Immature natural killer cell (primary cell): ENCODE measurements around the gene ZRANB3. TPM values are rescaled to one million over a fixed set of nuclear protein-coding genes. Genes with fewer than 3 reads are reported as not detected.

ENCODE experiments used
- DNase-seq, 3 donors: peaks; one replicate each; pipeline ENCODE4 v3.0.0; 2022; ENCODE audit warnings: mixed read lengths in 1 of 3
- H3K27ac Mint-ChIP-seq, 6 donors: one replicate each; pipeline ENCODE4 v1.8.0; 2020; ENCODE audit warnings: mixed read lengths in 6 of 6, mild to moderate bottlenecking in 5 of 6, inconsistent platforms in 4 of 6, moderate library complexity in 3 of 6
- H3K27me3 Mint-ChIP-seq, 3 donors: one replicate each; pipeline ENCODE4 v1.8.0; 2020 to 2021; ENCODE audit warnings: low read depth in 3 of 3, mild to moderate bottlenecking in 3 of 3, mixed read lengths in 3 of 3, moderate library complexity in 3 of 3, inconsistent platforms in 1 of 3
- H3K36me3 Mint-ChIP-seq, 3 donors: one replicate each; pipeline ENCODE4 v1.8.0; 2020; ENCODE audit warnings: mixed read lengths in 3 of 3, inconsistent platforms in 2 of 3, mild to moderate bottlenecking in 2 of 3
- H3K4me1 Mint-ChIP-seq, 2 donors: one replicate each; pipeline ENCODE4 v1.8.0; 2020; ENCODE audit warnings: inconsistent platforms in 2 of 2, mild to moderate bottlenecking in 2 of 2, mixed read lengths in 2 of 2, moderate library complexity in 1 of 2
- H3K4me3 Mint-ChIP-seq, 5 donors: one replicate each; pipeline ENCODE4 v1.8.0; 2020; ENCODE audit warnings: mild to moderate bottlenecking in 5 of 5, mixed read lengths in 5 of 5, inconsistent platforms in 3 of 5, moderate library complexity in 3 of 5
- H3K9me3 Mint-ChIP-seq, 6 donors: one replicate each; pipeline ENCODE4 v1.8.0; 2020; ENCODE audit warnings: mild to moderate bottlenecking in 6 of 6, mixed read lengths in 6 of 6, inconsistent platforms in 4 of 6, moderate library complexity in 3 of 6
- polyA plus RNA-seq, 3 donors: library from polyadenylated mRNA; unstranded; fragments of 300-500 nt; fragmentation: Illumina TruSeq; gene quantifications; one replicate each; pipeline ENCODE4 v1.2.3, GENCODE V29; 2021

The ZRANB3 gene
- polyA plus RNA-seq, 3 donors from 2014 or later: 5.5 to 6.3 (median 5.8) TPM

DNA sequence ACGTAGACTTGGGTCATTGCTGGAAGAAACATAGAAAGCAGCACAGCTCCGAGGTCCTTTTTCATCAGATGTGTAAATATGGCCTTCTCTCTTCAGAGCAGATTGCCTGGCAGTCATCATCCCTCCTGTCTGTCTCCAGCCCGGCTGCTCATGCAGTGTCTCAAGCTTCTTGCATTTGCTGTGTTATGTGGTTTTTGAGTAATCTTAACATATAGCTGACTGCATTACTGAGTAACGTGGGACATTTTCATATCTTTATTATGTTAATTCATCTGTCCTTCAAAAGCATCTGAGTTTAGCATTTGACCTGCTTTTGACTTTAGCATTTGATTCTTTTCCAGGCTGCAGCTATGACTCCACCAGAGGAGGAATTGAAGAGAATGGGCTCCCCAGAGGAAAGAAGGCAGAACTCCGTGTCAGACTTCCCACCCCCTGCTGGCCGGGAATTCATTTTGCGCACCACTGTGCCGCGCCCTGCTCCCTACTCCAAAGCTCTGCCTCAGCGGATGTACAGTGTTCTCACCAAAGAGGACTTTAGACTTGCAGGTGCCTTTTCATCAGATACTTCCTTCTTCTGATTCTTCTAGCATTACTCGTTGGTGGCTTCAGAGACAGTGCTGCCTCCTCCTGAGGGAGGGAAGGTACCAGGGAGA, 362.7 kb downstream of the ZRANB3 start:
- peaks cover 0 to 3% (median 2%) of the 10 kb centered on the region in 3 donors for H3K27me3 Mint-ChIP-seq
- no peak overlapping the region for H3K27ac Mint-ChIP-seq
- no peak for DNase-seq
- H3K4me3 Mint-ChIP-seq: no peak overlapping the region
- peaks cover 6 to 12% of the 10 kb centered on the region in 2 donors for H3K4me1 Mint-ChIP-seq
- H3K9me3 Mint-ChIP-seq: no peaks in the 10 kb centered on the region
- peaks cover 13 to 38% (median 32%) of the 10 kb centered on the region in 3 donors for H3K36me3 Mint-ChIP-seq

DNA sequence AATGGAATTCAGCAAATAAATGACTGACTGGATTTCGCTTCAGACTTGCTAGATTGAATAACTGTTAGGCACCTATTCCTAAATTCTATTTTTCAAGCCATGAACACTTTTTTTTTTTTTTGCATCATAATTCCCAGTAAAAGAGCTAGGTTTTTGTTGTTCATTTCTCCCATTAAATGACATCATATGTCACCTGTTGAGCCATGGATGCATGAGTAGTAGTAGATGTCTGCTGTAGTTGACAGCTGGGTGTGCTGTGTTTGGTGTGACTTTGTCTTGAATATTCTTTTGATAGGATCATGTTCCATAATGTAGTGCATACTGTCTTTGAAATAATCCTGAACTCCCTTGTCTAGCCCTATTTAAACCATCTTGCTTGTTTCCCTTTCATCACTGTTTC, 363.7 kb downstream of the ZRANB3 start:
- peaks cover 10 to 40% (median 30%) of the 10 kb centered on the region in 3 donors for H3K36me3 Mint-ChIP-seq
- no peaks in the 10 kb centered on the region for H3K9me3 Mint-ChIP-seq
- peaks cover 6 to 14% of the 10 kb centered on the region in 2 donors for H3K4me1 Mint-ChIP-seq
- H3K27me3 Mint-ChIP-seq: peaks cover 0 to 2% (median 0%) of the 10 kb centered on the region in 3 donors
- H3K4me3 Mint-ChIP-seq: no peak overlapping the region
- no peak for DNase-seq
- H3K27ac Mint-ChIP-seq: no peak overlapping the region

DNA sequence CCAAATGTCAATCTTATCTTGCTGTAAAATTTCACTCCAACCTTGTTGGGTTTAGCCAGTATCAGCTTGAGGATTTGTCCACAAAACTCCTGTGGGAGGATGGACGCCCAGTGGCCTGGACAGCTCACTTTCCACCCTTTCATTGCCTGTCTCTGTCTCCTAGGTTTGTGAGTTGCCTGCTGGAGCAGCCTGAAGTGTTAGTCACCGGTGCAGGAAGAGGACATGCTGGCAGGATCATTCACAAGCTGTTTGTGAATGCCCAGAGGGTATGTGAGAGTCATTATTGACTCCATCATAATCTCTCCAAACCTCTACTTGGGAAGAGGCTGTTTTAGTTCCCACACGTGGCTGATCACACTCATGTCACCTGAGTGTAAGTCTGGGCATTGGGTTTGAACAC, 366.6 kb downstream of the ZRANB3 start:
- Mint-ChIP-seq H3K4me1 (peaks cover 0 to 4% of the 10 kb centered on the region in 2 donors), H3K27ac (no peak overlapping the region), H3K36me3 (peaks cover 16 to 30% (median 25%) of the 10 kb centered on the region in 3 donors), H3K4me3 (no peak overlapping the region), H3K9me3 (no peaks in the 10 kb centered on the region), H3K27me3 (peaks cover 0 to 2% (median 0%) of the 10 kb centered on the region in 3 donors)
- no peak for DNase-seq

DNA sequence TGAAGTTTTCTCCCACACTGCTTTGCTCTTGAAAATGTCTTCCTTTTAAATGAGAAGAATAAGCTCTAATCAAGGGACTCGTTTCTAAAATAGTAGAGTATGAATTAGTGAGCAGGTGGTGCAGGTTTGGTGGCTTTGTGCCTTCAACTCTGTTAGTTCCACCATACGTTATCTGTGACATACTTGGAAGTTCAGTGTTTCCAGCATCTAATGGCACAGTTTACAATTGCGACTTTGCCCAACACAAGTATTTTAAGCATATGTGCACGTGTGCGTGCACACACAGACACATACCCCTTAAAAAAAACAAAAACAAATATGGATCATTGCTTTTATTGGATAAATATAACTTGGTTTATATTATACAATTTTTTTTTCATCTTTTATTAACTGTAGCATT, 367.1 kb downstream of the ZRANB3 start:
- Mint-ChIP-seq H3K27ac (no peak overlapping the region), H3K9me3 (no peaks in the 10 kb centered on the region), H3K4me1 (peaks cover 0 to 4% of the 10 kb centered on the region in 2 donors), H3K27me3 (peaks cover 0 to 2% (median 0%) of the 10 kb centered on the region in 3 donors), H3K4me3 (no peak overlapping the region), H3K36me3 (peaks cover 13 to 28% (median 22%) of the 10 kb centered on the region in 3 donors)
- DNase-seq: no peak

DNA sequence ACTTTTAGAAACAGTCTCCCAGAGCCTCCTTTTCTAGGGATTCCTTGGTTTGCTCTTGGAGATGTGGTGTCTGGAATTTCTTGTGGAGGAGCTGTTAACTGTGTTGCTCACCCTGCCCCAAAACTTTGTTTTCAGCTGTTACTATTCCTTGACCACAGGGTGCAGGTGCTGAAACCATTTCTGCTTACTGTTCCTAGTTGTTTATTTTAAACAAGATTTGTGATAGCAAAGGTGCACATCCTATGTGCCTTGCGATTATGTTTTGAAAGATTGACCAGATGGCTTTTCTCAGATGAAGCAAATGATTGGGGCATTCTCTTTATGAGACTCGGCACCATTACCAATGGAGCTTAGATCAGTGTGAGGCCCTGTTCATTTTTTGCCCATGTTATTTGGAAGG, 367.7 kb downstream of the ZRANB3 start:
- H3K4me1 Mint-ChIP-seq: peaks cover 0 to 4% of the 10 kb centered on the region in 2 donors
- no peaks in the 10 kb centered on the region for H3K27me3 Mint-ChIP-seq
- peaks cover 14 to 30% (median 21%) of the 10 kb centered on the region in 3 donors for H3K36me3 Mint-ChIP-seq
- H3K4me3 Mint-ChIP-seq: no peak overlapping the region
- no peak for DNase-seq
- H3K27ac Mint-ChIP-seq: no peak overlapping the region
- H3K9me3 Mint-ChIP-seq: no peaks in the 10 kb centered on the region

DNA sequence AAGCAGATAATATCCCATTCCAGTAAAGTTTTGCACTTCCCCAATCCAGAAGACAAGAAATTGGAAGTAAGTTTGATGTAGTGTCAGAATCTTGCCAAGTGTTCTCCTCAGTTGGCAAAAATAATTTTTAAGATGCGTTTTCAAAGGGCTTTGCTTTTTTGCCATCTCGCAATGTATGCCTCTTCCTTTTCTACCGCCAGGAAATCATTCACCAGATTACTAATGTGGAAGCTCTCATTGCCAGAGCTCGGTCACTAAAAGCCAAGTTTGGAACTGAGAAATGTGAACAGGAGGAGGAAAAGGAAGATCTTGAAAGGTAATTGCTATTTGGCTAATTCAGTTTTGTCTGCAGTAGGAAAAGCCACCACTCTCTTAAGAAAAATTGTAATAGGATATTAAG, 368.2 kb downstream of the ZRANB3 start:
- Mint-ChIP-seq H3K4me3 (no peak overlapping the region), H3K4me1 (peaks cover 0 to 4% of the 10 kb centered on the region in 2 donors), H3K27me3 (no peaks in the 10 kb centered on the region), H3K36me3 (peaks cover 15 to 35% (median 21%) of the 10 kb centered on the region in 3 donors), H3K27ac (no peak overlapping the region), H3K9me3 (no peaks in the 10 kb centered on the region)
- no peak for DNase-seq

DNA sequence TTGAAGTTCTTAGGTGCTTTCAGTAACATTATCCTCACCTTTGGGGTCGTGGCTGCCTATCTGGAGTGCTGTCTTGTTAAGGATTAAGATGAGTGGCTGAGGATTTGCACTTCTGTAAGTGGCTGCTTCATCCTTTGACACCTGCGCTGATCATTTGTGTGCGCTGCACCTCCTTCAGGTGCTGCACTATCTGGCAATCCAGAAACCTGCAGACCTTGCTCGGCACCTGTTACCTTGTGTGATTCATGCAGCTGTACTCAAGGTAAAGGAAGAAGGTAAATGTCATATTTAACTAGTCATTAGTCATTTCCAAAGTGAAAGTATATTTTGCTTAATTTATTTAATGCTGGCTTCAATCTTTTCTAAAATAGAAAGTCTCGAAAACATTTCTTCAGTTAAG, 368.6 kb downstream of the ZRANB3 start:
- Mint-ChIP-seq H3K9me3 (no peaks in the 10 kb centered on the region), H3K4me1 (peaks cover 0 to 4% of the 10 kb centered on the region in 2 donors), H3K27me3 (no peaks in the 10 kb centered on the region), H3K4me3 (no peak overlapping the region), H3K27ac (no peak overlapping the region), H3K36me3 (peaks cover 15 to 33% (median 19%) of the 10 kb centered on the region in 3 donors)
- no peak for DNase-seq

DNA sequence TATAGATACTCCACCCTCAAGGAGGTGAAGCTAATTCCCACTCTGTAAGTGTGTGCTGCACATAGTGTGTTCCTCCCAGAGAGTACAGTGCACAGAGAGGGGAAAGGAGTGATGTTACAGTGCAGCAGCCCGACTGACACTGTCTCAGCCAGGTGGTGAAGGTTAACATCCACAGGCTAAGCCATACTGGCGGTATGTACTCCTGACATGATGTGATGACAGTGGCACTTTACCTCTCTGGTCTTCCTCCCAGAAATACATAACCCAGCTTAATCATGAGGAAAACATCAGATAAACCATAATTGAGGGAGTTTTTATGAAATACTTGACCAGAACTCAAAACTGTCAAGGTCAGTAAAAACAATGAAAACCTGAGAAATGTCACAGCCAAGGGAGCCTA, 371.8 kb downstream of the ZRANB3 start:
- no peak for DNase-seq
- peaks cover 0 to 4% of the 10 kb centered on the region in 2 donors for H3K4me1 Mint-ChIP-seq
- H3K27ac Mint-ChIP-seq: no peak overlapping the region
- H3K27me3 Mint-ChIP-seq: no peaks in the 10 kb centered on the region
- peaks cover 30 to 40% (median 33%) of the 10 kb centered on the region in 3 donors for H3K36me3 Mint-ChIP-seq
- H3K4me3 Mint-ChIP-seq: no peak overlapping the region
- no peaks in the 10 kb centered on the region for H3K9me3 Mint-ChIP-seq

DNA sequence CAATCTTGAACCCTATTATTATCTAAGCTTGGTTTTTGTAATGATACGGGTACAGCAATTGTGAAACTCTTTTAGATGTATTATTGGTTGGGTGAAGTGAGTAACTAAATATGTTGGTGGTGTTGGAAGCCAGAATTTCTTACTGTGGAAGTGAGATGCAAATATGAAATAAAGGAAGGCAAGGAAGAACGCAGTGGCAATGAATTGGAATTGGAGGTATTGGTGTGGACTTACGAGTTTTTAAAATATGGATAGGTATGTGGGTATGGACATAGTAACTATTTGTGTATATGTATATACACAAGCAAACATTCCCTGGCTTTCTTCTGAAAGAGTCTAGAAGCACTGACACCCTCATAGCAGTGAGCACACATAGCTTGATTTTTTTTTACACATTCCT, 373.2 kb downstream of the ZRANB3 start:
- Mint-ChIP-seq H3K9me3 (no peaks in the 10 kb centered on the region), H3K4me3 (no peak overlapping the region), H3K27ac (no peak overlapping the region), H3K4me1 (no peaks in the 10 kb centered on the region), H3K36me3 (peaks cover 37 to 46% (median 39%) of the 10 kb centered on the region in 3 donors), H3K27me3 (no peaks in the 10 kb centered on the region)
- no peak for DNase-seq

DNA sequence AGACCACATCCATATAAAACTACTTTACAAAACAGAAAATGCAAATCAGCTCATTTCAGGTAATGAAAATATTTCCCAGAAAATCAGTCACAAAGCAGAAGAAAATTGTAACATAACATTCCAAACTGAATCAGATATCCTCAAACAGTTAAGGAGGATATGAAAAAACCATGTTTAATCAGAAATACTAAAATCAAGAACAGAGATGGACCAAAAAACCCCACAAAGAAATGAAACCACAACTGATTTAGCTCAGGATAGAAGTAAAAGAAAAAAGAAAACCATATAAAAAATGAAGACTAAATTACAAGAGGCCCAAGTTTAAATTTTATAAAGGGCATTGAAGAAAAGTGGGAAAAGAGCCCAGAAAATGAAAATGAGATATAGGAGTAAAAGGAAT, 376.1 kb downstream of the ZRANB3 start:
- no peaks in the 10 kb centered on the region for H3K9me3 Mint-ChIP-seq
- DNase-seq: no peak
- no peaks in the 10 kb centered on the region for H3K27me3 Mint-ChIP-seq
- H3K4me3 Mint-ChIP-seq: no peak overlapping the region
- H3K4me1 Mint-ChIP-seq: no peaks in the 10 kb centered on the region
- H3K27ac Mint-ChIP-seq: no peak overlapping the region
- H3K36me3 Mint-ChIP-seq: peaks cover 48 to 65% (median 61%) of the 10 kb centered on the region in 3 donors

DNA sequence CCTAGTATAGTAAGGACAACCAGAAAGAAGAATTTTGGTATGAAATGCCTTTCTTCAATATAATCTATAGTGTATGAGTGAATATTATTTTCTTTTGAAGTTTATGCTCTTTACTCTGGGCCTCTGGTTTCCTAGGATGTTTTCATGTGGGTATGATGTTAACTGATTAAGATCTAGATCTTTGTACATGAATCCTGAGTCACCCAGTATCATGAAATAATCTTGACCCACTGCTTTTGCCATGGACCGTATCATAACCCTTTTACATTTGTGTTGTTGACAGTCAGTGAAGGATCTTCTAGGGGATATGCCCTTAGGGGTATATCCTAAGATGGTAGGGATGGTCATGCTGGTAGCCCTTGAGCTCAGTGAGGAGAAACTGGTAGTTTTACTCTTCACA, 378.7 kb downstream of the ZRANB3 start:
- no peak for DNase-seq
- no peaks in the 10 kb centered on the region for H3K4me1 Mint-ChIP-seq
- H3K27me3 Mint-ChIP-seq: no peaks in the 10 kb centered on the region
- no peak overlapping the region for H3K27ac Mint-ChIP-seq
- peaks cover 0 to 2% (median 0%) of the 10 kb centered on the region in 6 donors for H3K9me3 Mint-ChIP-seq
- no peak overlapping the region for H3K4me3 Mint-ChIP-seq
- H3K36me3 Mint-ChIP-seq: peaks cover 48 to 55% (median 49%) of the 10 kb centered on the region in 3 donors

DNA sequence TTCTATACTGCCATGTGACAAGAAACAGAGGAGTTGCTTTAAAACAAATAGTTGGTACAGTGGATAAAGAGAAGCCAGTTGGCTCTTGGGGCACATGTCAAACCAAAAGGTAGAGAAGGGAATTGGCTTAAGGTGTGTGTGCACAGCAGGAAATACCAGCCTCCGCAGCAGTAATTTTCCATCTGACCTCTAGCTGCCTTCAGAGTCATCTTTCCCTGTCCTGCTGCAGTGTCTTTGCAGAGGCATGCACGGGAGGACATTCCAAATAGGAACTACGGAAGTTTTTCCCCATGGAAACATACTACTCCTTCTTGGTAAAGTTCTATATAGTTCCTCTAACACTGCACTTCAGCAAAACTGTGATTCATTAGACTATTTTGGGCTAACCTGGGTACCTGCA, 379.4 kb downstream of the ZRANB3 start:
- Mint-ChIP-seq H3K27ac (no peak overlapping the region), H3K4me3 (no peak overlapping the region), H3K36me3 (peaks cover 44 to 57% (median 52%) of the 10 kb centered on the region in 3 donors), H3K9me3 (peaks cover 0 to 2% (median 0%) of the 10 kb centered on the region in 6 donors), H3K27me3 (no peaks in the 10 kb centered on the region), H3K4me1 (no peaks in the 10 kb centered on the region)
- no peak for DNase-seq

DNA sequence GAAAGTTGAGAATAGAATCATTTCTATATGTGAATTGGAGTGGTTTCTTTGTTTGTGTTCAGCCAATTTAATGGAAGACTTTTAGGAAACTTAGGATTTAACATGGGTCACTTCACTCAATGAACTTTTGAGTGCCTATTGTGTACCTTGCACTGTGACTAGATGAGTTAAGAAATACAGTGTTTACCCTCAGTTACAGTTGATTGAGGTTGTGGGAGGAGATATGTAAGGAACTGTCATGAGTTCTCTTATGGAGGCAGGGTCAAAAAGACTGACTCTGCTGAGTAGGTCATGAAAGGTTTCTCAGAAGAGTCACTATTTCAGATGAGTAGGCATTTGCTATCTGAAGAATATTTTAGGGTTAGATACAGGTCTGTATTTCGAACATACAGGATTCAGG, 380.3 kb downstream of the ZRANB3 start:
- Mint-ChIP-seq H3K9me3 (peaks cover 0 to 2% (median 0%) of the 10 kb centered on the region in 6 donors), H3K4me3 (no peak overlapping the region), H3K4me1 (no peaks in the 10 kb centered on the region), H3K36me3 (peaks cover 40 to 57% (median 50%) of the 10 kb centered on the region in 3 donors), H3K27me3 (no peaks in the 10 kb centered on the region), H3K27ac (no peak overlapping the region)
- no peak for DNase-seq

DNA sequence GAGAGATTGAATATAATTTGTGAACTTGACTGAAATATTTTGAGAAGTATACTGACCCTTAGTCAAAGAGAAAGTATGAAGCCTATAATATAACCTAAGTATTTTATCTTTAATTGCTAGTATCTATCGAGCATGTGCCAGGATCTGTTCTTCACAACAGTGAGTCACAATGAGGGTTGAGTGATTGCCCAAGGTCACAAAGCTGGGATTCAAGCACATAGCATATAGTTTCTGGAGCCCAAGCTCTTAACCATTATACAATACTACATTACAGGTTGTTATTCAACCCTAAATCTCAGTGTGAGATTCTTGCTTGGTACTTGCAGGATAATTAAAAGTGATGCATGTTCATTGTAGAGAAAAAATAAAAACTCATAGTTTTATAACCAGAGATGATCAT, 381.8 kb downstream of the ZRANB3 start:
- Mint-ChIP-seq H3K27ac (peak overlapping the region in 1 of 6 donors; percentile 8), H3K36me3 (peaks cover 33 to 58% (median 44%) of the 10 kb centered on the region in 3 donors), H3K4me1 (no peaks in the 10 kb centered on the region)

DNA sequence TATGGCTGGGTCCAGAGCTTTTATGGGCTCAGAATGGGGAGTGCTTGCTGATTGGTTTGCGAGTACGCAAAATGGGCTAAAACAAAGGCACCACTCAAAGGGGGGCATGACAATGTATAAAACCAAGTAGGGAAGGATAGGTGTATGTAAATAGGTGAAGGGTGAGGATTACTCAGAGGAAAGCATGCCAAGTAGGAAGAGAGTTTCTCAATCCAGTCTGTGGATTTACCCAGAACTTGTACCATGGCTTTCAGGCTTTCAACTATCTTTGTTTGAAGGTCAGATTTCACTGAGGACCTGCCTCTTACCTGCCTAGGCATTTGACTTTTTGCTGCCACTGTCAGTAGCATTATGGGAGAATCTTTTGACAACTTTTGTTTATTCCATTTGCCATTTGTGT, 386.7 kb downstream of the ZRANB3 start:
- peaks cover 0 to 4% (median 2%) of the 10 kb centered on the region in 3 donors for H3K27me3 Mint-ChIP-seq
- no peak for DNase-seq
- H3K27ac Mint-ChIP-seq: no peak overlapping the region
- H3K4me3 Mint-ChIP-seq: no peak overlapping the region
- H3K4me1 Mint-ChIP-seq: no peaks in the 10 kb centered on the region
- H3K9me3 Mint-ChIP-seq: peaks cover 2 to 7% (median 5%) of the 10 kb centered on the region in 6 donors
- peaks cover 25 to 55% (median 48%) of the 10 kb centered on the region in 3 donors for H3K36me3 Mint-ChIP-seq

More for the DNA sequence above, 381.8 kb downstream of the ZRANB3 start:
- Mint-ChIP-seq H3K27me3 (no peaks in the 10 kb centered on the region), H3K9me3 (peaks cover 0 to 2% (median 0%) of the 10 kb centered on the region in 6 donors), H3K4me3 (no peak overlapping the region)
- no peak for DNase-seq
